Gastrocnemius medialis (tissue), 4 donors: ENCODE measurements around the gene CHN2. TPM values are rescaled to one million over a fixed set of nuclear protein-coding genes. Genes with fewer than 3 reads are reported as not detected.

Source experiments
- ATAC-seq, 2 donors: fragments of 150-250 bp; one replicate each; pipeline ENCODE4 v1.9.1; 2016
- DNase-seq, 2 donors: peaks; one replicate each; pipeline ENCODE4 v3.0.0-alpha.2; 2019
- H3K27ac ChIP-seq, 4 donors: fragments of 200-600 bp; sonication (generic); 1 replicate in 1 of 4; 2 replicates in 3 of 4; pipeline ENCODE4 v1.5.1; 2016 to 2018; ENCODE audit warnings: mild to moderate bottlenecking in 2 of 4, moderate library complexity in 1 of 4
- H3K27me3 ChIP-seq, 3 donors: fragments of 200-600 bp; sonication (generic) in 2 of 3; 1 replicate in 1 of 3; 2 replicates in 2 of 3; pipeline versions ENCODE4 v1.5.1 to v1.6.0; 2016 to 2019; ENCODE audit warnings: mild to moderate bottlenecking in 1 of 3, moderate library complexity in 1 of 3
- H3K36me3 ChIP-seq, 2 donors: fragments of 200-600 bp; sonication (generic) in 1 of 2; one replicate each; pipeline ENCODE4 v1.5.1; 2017 to 2018
- H3K4me1 ChIP-seq, 2 donors: fragments of 200-600 bp; sonication (generic) in 1 of 2; one replicate each; pipeline ENCODE4 v1.5.1; 2016 to 2017; ENCODE audit warnings: mild to moderate bottlenecking in 2 of 2
- H3K4me3 ChIP-seq, 4 donors: fragments of 200-600 bp; sonication (generic) in 3 of 4; 1 replicate in 1 of 4; 2 replicates in 3 of 4; pipeline ENCODE4 v1.5.1; 2016 to 2019; ENCODE audit warnings: mild to moderate bottlenecking in 2 of 4
- H3K9me3 ChIP-seq, 3 donors: fragments of 200-600 bp; sonication (generic) in 2 of 3; 1 replicate in 1 of 3; 2 replicates in 2 of 3; pipeline ENCODE4 v1.5.1; 2016 to 2019
- CTCF ChIP-seq, 5 experiments: fragments of 450-650 bp in 3 of 5; fragments of 200-600 bp in 2 of 5; sonication (generic) in 2 of 5; IDR thresholded peaks in 4 of 5; conservative IDR thresholded peaks in 1 of 5; 1 replicate in 4 of 5; 2 replicates in 1 of 5; pipeline ENCODE4 v1.5.1; 2016 to 2019; ENCODE audit warnings: antibody characterized with exemption in 5 of 5, mild to moderate bottlenecking in 3 of 5, moderate library complexity in 3 of 5
- POLR2A ChIP-seq, 2 donors: fragments of 450-650 bp; IDR thresholded peaks; one replicate each; pipeline ENCODE4 v1.6.1; 2017; ENCODE audit warnings: antibody characterized with exemption in 2 of 2, mild to moderate bottlenecking in 2 of 2, moderate library complexity in 2 of 2
- in situ Hi-C, 4 donors: fragments of 200-750 bp; cut with MboI; loops; one replicate each; pipeline versions ENCODE4 v1.15.0 to v1.8.0; 2017; ENCODE audit warnings: low sequenced_read_pairs in 4 of 4
- intact Hi-C: fragments of 100-400 bp; cut with DNase I; formaldehyde crosslinking; loops from one replicate; pipeline ENCODE4 v1.15.1; 2023; ENCODE audit warnings: low total_unique reads
- total RNA-seq, 4 donors: library from RNA; depleted of rRNA; stranded (reverse); fragments of >200 nt; gene quantifications; one replicate each; pipeline versions ENCODE4 v1.1.0 to v1.2.3, GENCODE V29; 2016

Gene CHN2
- total RNA-seq, 4 donors from 2014 or later = 5.9 to 11.3 (median 8.2) TPM

- Histone ChIP-seq H3K27me3 (no peaks in the 10 kb centered on the region), H3K27ac (peak overlapping the region; percentile 8 to 72 (median 70)), H3K4me3 (peak overlapping the region in 2 of 4 donors; percentile 57 to 71), H3K9me3 (no peaks in the 10 kb centered on the region), H3K36me3 (no peaks in the 10 kb centered on the region), H3K4me1 (peaks cover 13% of the 10 kb centered on the region in 2 donors)
- ATAC-seq (peak in 1 of 2 donors; percentile 22), DNase-seq (peak in 1 of 2 donors; percentile 32)
- in situ Hi-C loops = no loop called here
- TF ChIP-seq CTCF (IDR thresholded peaks at IDR 0.05 in 4 of 5, conservative IDR thresholded peaks at IDR 0.05 in 1 of 5) = no peak
- TF ChIP-seq POLR2A (IDR thresholded peaks at IDR 0.05) = no peak
- intact Hi-C loops = no loop called here
Measured at GRCh38 chr7:29147821-29148220, 46.8 kb upstream of the CHN2 start.

- Histone ChIP-seq H3K36me3 (no peaks in the 10 kb centered on the region), H3K4me1 (peaks cover 13% of the 10 kb centered on the region in 2 donors), H3K27ac (no peak overlapping the region), H3K27me3 (no peaks in the 10 kb centered on the region), H3K4me3 (no peak overlapping the region), H3K9me3 (no peaks in the 10 kb centered on the region)
- no peak for TF ChIP-seq POLR2A (IDR thresholded peaks at IDR 0.05)
- TF ChIP-seq CTCF (IDR thresholded peaks at IDR 0.05 in 4 of 5, conservative IDR thresholded peaks at IDR 0.05 in 1 of 5) = no peak
- ATAC-seq (no peak), DNase-seq (no peak)
- in situ Hi-C loops = no loop called here
- intact Hi-C loops = no loop called here
Measured at GRCh38 chr7:29149036-29149435, 45.5 kb upstream of the CHN2 start.

GRCh38 chr7:29150856-29151255 is 43.7 kb upstream of the CHN2 start:
- in situ Hi-C loops (no loop called here), intact Hi-C loops (no loop called here)
- H3K36me3 ChIP-seq = no peaks in the 10 kb centered on the region
- peaks cover 13% of the 10 kb centered on the region in 2 donors for H3K4me1 ChIP-seq
- no peaks in the 10 kb centered on the region for H3K9me3 ChIP-seq
- no peak for DNase-seq
- no peak for TF ChIP-seq CTCF (IDR thresholded peaks at IDR 0.05 in 4 of 5, conservative IDR thresholded peaks at IDR 0.05 in 1 of 5)
- ATAC-seq = no peak
- H3K27ac ChIP-seq = no peak overlapping the region
- H3K27me3 ChIP-seq = no peaks in the 10 kb centered on the region
- no peak overlapping the region for H3K4me3 ChIP-seq

GRCh38 chr7:29154076-29154475 is 40.5 kb upstream of the CHN2 start:
- in situ Hi-C loops = no loop called here
- TF ChIP-seq CTCF (IDR thresholded peaks at IDR 0.05 in 4 of 5, conservative IDR thresholded peaks at IDR 0.05 in 1 of 5) = no peak
- no peak for TF ChIP-seq POLR2A (IDR thresholded peaks at IDR 0.05)

GRCh38 chr7:29156907-29157452 is 37.6 kb upstream of the CHN2 start:
- Histone ChIP-seq H3K27me3 (no peaks in the 10 kb centered on the region), H3K4me3 (no peak overlapping the region), H3K4me1 (no peaks in the 10 kb centered on the region), H3K27ac (no peak overlapping the region), H3K9me3 (no peaks in the 10 kb centered on the region), H3K36me3 (no peaks in the 10 kb centered on the region)
- no peak for ATAC-seq
- TF ChIP-seq CTCF (IDR thresholded peaks at IDR 0.05 in 4 of 5, conservative IDR thresholded peaks at IDR 0.05 in 1 of 5) = no peak
- TF ChIP-seq POLR2A (IDR thresholded peaks at IDR 0.05) = no peak
- DNase-seq = no peak
- in situ Hi-C loops (no loop called here), intact Hi-C loops (no loop called here)

More at GRCh38 chr7:29154076-29154475, 40.5 kb upstream of the CHN2 start:
- H3K4me3 ChIP-seq = no peak overlapping the region
- intact Hi-C loops = no loop called here
- DNase-seq (no peak), ATAC-seq (no peak)
- no peak overlapping the region for H3K27ac ChIP-seq
- no peaks in the 10 kb centered on the region for H3K27me3 ChIP-seq
- no peaks in the 10 kb centered on the region for H3K36me3 ChIP-seq
- H3K4me1 ChIP-seq = no peaks in the 10 kb centered on the region
- no peaks in the 10 kb centered on the region for H3K9me3 ChIP-seq
